H1 (cell line): ENCODE results near the gene CSGALNACT2. TPM values are rescaled to one million over a fixed set of nuclear protein-coding genes. Genes with fewer than 3 reads are reported as not detected.

Experiments used
- CTCF ChIA-PET: fragments of 300-600 bp; sonication (Branson Sonifier 250); formaldehyde crosslinking; loops from one replicate; lab custom pipeline; 2021; ENCODE audit not compliant: partially characterized antibody; lab: Charles Lee
- POLR2A ChIA-PET: fragments of 300-600 bp; sonication (Branson Sonifier 250); formaldehyde crosslinking; loops from one replicate; lab custom pipeline; 2021; ENCODE audit warnings: inconsistent platforms; ENCODE audit not compliant: partially characterized antibody; lab: Charles Lee
- DNase-seq, 2 experiments: peaks; one replicate each; pipeline versions ENCODE4 v3.0.0 to v3.0.0-alpha.2; 2010 to 2022; ENCODE audit warnings: low spot score in 2 of 2, low read depth in 1 of 2, mixed read lengths in 1 of 2
- FAIRE-seq: peaks from 2 replicates; lab custom pipeline; 2011; peaks lifted over from hg19 to GRCh38; lab: Jason Lieb, UNC
- H2AFZ ChIP-seq: 2 replicates; pipeline ENCODE4 v1.8.1; 2012; ENCODE audit warnings: low read length, inconsistent platforms
- H2AK5ac ChIP-seq: 2 replicates; pipeline ENCODE4 v1.6.1; 2013; ENCODE audit warnings: low read depth, low read length
- H2BK120ac ChIP-seq: replicated peaks from 2 replicates; pipeline ENCODE3; 2013; ENCODE audit warnings: low read depth, low read length, inconsistent platforms
- H2BK12ac ChIP-seq: 2 replicates; pipeline ENCODE4 v1.6.1; 2013; ENCODE audit warnings: low read depth, low read length
- H2BK15ac ChIP-seq: 2 replicates; pipeline ENCODE4 v1.6.1; 2013; ENCODE audit warnings: low read length
- H2BK20ac ChIP-seq: 2 replicates; pipeline ENCODE4 v1.6.1; 2013; ENCODE audit warnings: low read length
- H2BK5ac ChIP-seq: 2 replicates; pipeline ENCODE4 v1.6.1; 2013; ENCODE audit warnings: low read depth, low read length
- H3K14ac ChIP-seq: 2 replicates; pipeline ENCODE4 v1.6.1; 2013; ENCODE audit warnings: inconsistent platforms; ENCODE audit not compliant: insufficient read length
- H3K18ac ChIP-seq: 2 replicates; pipeline ENCODE4 v1.6.1; 2013; ENCODE audit warnings: low read length; ENCODE audit errors: extremely low read depth
- H3K23ac ChIP-seq: 2 replicates; pipeline ENCODE4 v1.6.1; 2013; ENCODE audit warnings: inconsistent platforms; ENCODE audit not compliant: insufficient read length
- H3K23me2 ChIP-seq: 2 replicates; pipeline ENCODE4 v1.6.1; 2013; ENCODE audit warnings: low read depth, low read length
- H3K27ac ChIP-seq: 2 replicates; pipeline ENCODE4 v1.6.1; 2011; ENCODE audit warnings: low read depth, low read length, inconsistent platforms
- H3K27me3 ChIP-seq, 4 experiments: replicated peaks in 1 of 4; 1 replicate in 1 of 4; 2 replicates in 3 of 4; pipeline versions ENCODE4 v1.6.1 to v1.8.1; 2011 to 2013; ENCODE audit warnings: low read length in 3 of 4, mild to moderate bottlenecking in 3 of 4, inconsistent platforms in 2 of 4, mixed read lengths in 2 of 4, moderate library complexity in 1 of 4; ENCODE audit not compliant: control insufficient read depth in 3 of 4, insufficient read depth in 3 of 4; ENCODE audit errors: extremely low read depth in 1 of 4
- H3K36me3 ChIP-seq, 4 experiments: 2 replicates each; pipeline versions ENCODE4 v1.6.1 to v1.8.1; 2011 to 2013; ENCODE audit warnings: mild to moderate bottlenecking in 4 of 4, low read length in 3 of 4, moderate library complexity in 2 of 4, control low read depth in 1 of 4, inconsistent platforms in 1 of 4; ENCODE audit not compliant: insufficient read depth in 4 of 4, control insufficient read depth in 2 of 4
- H3K4ac ChIP-seq: replicated peaks from 2 replicates; pipeline ENCODE3; 2013; ENCODE audit warnings: low read length, low read depth, mixed read lengths, inconsistent platforms; ENCODE audit not compliant: insufficient read length
- H3K4me1 ChIP-seq, 4 experiments: replicated peaks in 1 of 4; 1 replicate in 1 of 4; 2 replicates in 3 of 4; pipeline versions ENCODE4 v1.6.1 to v1.8.1; 2011 to 2013; ENCODE audit warnings: low read length in 3 of 4, inconsistent platforms in 2 of 4, mixed read lengths in 1 of 4; ENCODE audit not compliant: insufficient read depth in 4 of 4, control insufficient read depth in 3 of 4
- H3K4me2 ChIP-seq, 2 experiments: 2 replicates each; pipeline versions ENCODE4 v1.6.1 to v1.8.1; 2011 to 2013; ENCODE audit warnings: low read depth in 2 of 2, low read length in 2 of 2, control low read depth in 1 of 2, inconsistent platforms in 1 of 2, mild to moderate bottlenecking in 1 of 2; ENCODE audit not compliant: insufficient read depth in 1 of 2
- H3K4me3 ChIP-seq, 4 experiments: fragments of 200-600, 300-600 bp in 1 of 4; sonication (generic), shearing (Covaris generic), sonication (Bioruptor Twin) in 1 of 4; 2 replicates each; pipeline versions ENCODE4 v1.5.1 to v1.8.1; 2011 to 2016; ENCODE audit warnings: low read length in 4 of 4, low read depth in 3 of 4, control low read depth in 2 of 4, inconsistent platforms in 2 of 4, mild to moderate bottlenecking in 2 of 4, mixed read lengths in 1 of 4, moderate library complexity in 1 of 4; ENCODE audit not compliant: insufficient read depth in 2 of 4; ENCODE audit errors: extremely low read depth in 1 of 4
- H3K56ac ChIP-seq: replicated peaks from 2 replicates; pipeline ENCODE3; 2013; ENCODE audit warnings: low read depth, mild to moderate bottlenecking, mixed read lengths, low read length, inconsistent platforms; ENCODE audit not compliant: insufficient read length
- H3K79me1 ChIP-seq: 2 replicates; pipeline ENCODE4 v1.6.1; 2013; ENCODE audit warnings: low read depth, low read length, control low read depth
- H3K79me2 ChIP-seq, 2 experiments: 2 replicates each; pipeline versions ENCODE4 v1.6.1 to v1.8.1; 2012 to 2013; ENCODE audit warnings: low read length in 2 of 2, mild to moderate bottlenecking in 2 of 2, inconsistent platforms in 1 of 2; ENCODE audit not compliant: insufficient read depth in 2 of 2, control insufficient read depth in 1 of 2
- H3K9ac ChIP-seq, 4 experiments: replicated peaks in 1 of 4; 1 replicate in 1 of 4; 2 replicates in 3 of 4; pipeline versions ENCODE4 v1.6.1 to v1.8.1; 2011 to 2013; ENCODE audit warnings: low read depth in 3 of 4, low read length in 3 of 4, control low read depth in 2 of 4, mild to moderate bottlenecking in 2 of 4, moderate library complexity in 2 of 4, inconsistent platforms in 1 of 4; ENCODE audit errors: extremely low read depth in 1 of 4
- H3K9me3 ChIP-seq, 2 experiments: 2 replicates each; pipeline versions ENCODE4 v1.6.1 to v1.8.1; 2012 to 2013; ENCODE audit warnings: mild to moderate bottlenecking in 2 of 2, moderate library complexity in 2 of 2, control low read depth in 1 of 2, inconsistent platforms in 1 of 2, low read depth in 1 of 2, low read length in 1 of 2, mixed read lengths in 1 of 2; ENCODE audit not compliant: insufficient read depth in 2 of 2
- H4K20me1 ChIP-seq, 2 experiments: replicated peaks in 1 of 2; 2 replicates each; pipeline versions ENCODE3 to v1.8.1; 2011 to 2013; ENCODE audit warnings: inconsistent platforms in 2 of 2, low read length in 2 of 2, mild to moderate bottlenecking in 1 of 2; ENCODE audit not compliant: insufficient read depth in 2 of 2, control insufficient read depth in 1 of 2
- H4K5ac ChIP-seq: 2 replicates; pipeline ENCODE4 v1.6.1; 2013; ENCODE audit warnings: low read length, low read depth, mixed read lengths, inconsistent platforms; ENCODE audit not compliant: insufficient read length
- H4K8ac ChIP-seq: 2 replicates; pipeline ENCODE4 v1.8.0; 2013; ENCODE audit warnings: mild to moderate bottlenecking, moderate library complexity, low read length, inconsistent platforms; ENCODE audit not compliant: insufficient read depth; ENCODE audit errors: extremely low read depth
- H4K91ac ChIP-seq: replicated peaks from 2 replicates; pipeline ENCODE3; 2013; ENCODE audit warnings: low read length, mixed read lengths, inconsistent platforms; ENCODE audit not compliant: insufficient read length
- ATF2 ChIP-seq: IDR thresholded peaks from 2 replicates; pipeline ENCODE4 v1.6.1; 2012; ENCODE audit warnings: low read length, inconsistent platforms
- E2F6 ChIP-seq: IDR thresholded peaks from 2 replicates; pipeline ENCODE4 v1.6.1; 2012; ENCODE audit warnings: inconsistent platforms
- FOSL1 ChIP-seq: IDR thresholded peaks from 2 replicates; pipeline ENCODE4 v1.6.1; 2011; ENCODE audit warnings: mild to moderate bottlenecking, low read depth, low read length, moderate library complexity; ENCODE audit not compliant: insufficient read depth
- JUND ChIP-seq: IDR thresholded peaks from 2 replicates; pipeline ENCODE4 v1.6.1; 2011; ENCODE audit warnings: mild to moderate bottlenecking, improper control_type of control experiment, low read length
- KDM1A ChIP-seq: fragments of 200-600, 300-600 bp; sonication (generic); IDR thresholded peaks from 2 replicates; pipeline ENCODE4 v1.7.1; 2016; ENCODE audit warnings: mild to moderate bottlenecking, low read length, borderline replicate concordance
- POU5F1 ChIP-seq: IDR thresholded peaks from 2 replicates; pipeline ENCODE4 v1.6.1; 2011; ENCODE audit warnings: low read depth, mild to moderate bottlenecking, low read length, moderate library complexity
- TBP ChIP-seq: IDR thresholded peaks from 2 replicates; pipeline ENCODE4 v1.6.1; 2011; ENCODE audit warnings: low read depth, low read length, improper control_type of control experiment
- USF2 ChIP-seq: IDR thresholded peaks from 2 replicates; pipeline ENCODE4 v1.6.1; 2011; ENCODE audit warnings: low read length, improper control_type of control experiment
- WGBS, 2 experiments: shearing (Covaris generic) in 1 of 2; methylation state at CpG; one replicate each; pipeline versions ENCODE4 v1.1.6 to v1.1.7; 2013 to 2015; ENCODE audit warnings: low lambda C conversion rate in 2 of 2, mixed read lengths in 2 of 2, inconsistent platforms in 1 of 2, low coverage in 1 of 2, missing lambda C conversion rate in 1 of 2; ENCODE audit not compliant: insufficient replicate concordance in 2 of 2, insufficient coverage in 1 of 2, insufficient read length in 1 of 2; ENCODE audit errors: extremely low coverage in 1 of 2, missing lambda C conversion rate in 1 of 2; 5-methylcytosine and 5-hydroxymethylcytosine counted together
- polyA plus RNA-seq, 7 experiments: library from polyadenylated mRNA; depleted of rRNA in 3 of 7; stranded (reverse) in 5 of 7; unstranded in 2 of 7; fragments of >200 nt in 5 of 7; fragments of 200-250 nt in 2 of 7; gene quantifications; 1 replicate in 5 of 7; 2 replicates in 1 of 7; 4 replicates in 1 of 7; pipeline versions ENCODE4 v1.2.1 to v1.2.3, GENCODE V29; 2011 to 2013; ENCODE audit warnings: missing spikeins in 2 of 7, mixed read lengths in 2 of 7
- total RNA-seq: library from RNA; stranded (reverse); fragmentation: NEBNext Ultra II Directional; extraction: Animal tissue kit (Norgen Biotek cat#: 25700); gene quantifications from 2 replicates; pipeline ENCODE4 v1.2.1, GENCODE V29; 2021

Gene CSGALNACT2
- total and polyA plus RNA-seq, 2 of the 8 experiments (the other 6 are each of a cell fraction or from before 2014, with no cell fraction given): 2.6 to 5.3 TPM

- Histone ChIP-seq H3K4me3 (no peak overlapping the region), H3K36me3 (peaks cover 0 to 3% (median 0%) of the 10 kb centered on the region in 4 experiments; a peak in 1 of 8 replicates), H3K27me3 (peaks cover 14 to 28% (median 26%) of the 10 kb centered on the region in 4 experiments), H2AFZ (no peak overlapping the region), H3K79me1 (no peaks in the 10 kb centered on the region), H3K4ac (no peak overlapping the region), H3K14ac (no peak overlapping the region), H3K23ac (no peak overlapping the region), H2BK15ac (no peak overlapping the region), H2BK5ac (no peak overlapping the region), H2BK12ac (no peak overlapping the region), H3K18ac (no peak overlapping the region), H3K9me3 (no peaks in the 10 kb centered on the region), H4K91ac (no peak overlapping the region), H4K8ac (peak overlapping the region; percentile 36; the same call in 1 of the 2 replicates), H4K20me1 (peaks cover 0 to 3% of the 10 kb centered on the region in 2 experiments), H2AK5ac (no peak overlapping the region), H3K4me2 (no peak overlapping the region), H2BK20ac (no peak overlapping the region), H3K56ac (no peak overlapping the region), H4K5ac (no peak overlapping the region), H3K4me1 (peaks cover 0 to 12% (median 2%) of the 10 kb centered on the region in 4 experiments; a peak in 5 of 7 replicates), H2BK120ac (no peak overlapping the region), H3K79me2 (no peaks in the 10 kb centered on the region), H3K9ac (no peak overlapping the region), H3K23me2 (peaks cover 13% of the 10 kb centered on the region), H3K27ac (no peak overlapping the region)
- CTCF ChIA-PET: interaction anchor here (1.3 to 6.9 kb wide), 4 partner anchors 13 to 29 kb away, joined by 4 to 60 read pairs (median 15); no protein-coding TSS in a partner anchor
- WGBS, 2 experiments: 81% methylated on average over 18 of the region's 19 CpGs; no CpG with 5 or more reads in 1 of the 2 experiments
- DNase-seq (no peak), FAIRE-seq (no peak)
- POLR2A ChIA-PET: no interaction called here
- TF ChIP-seq ATF2 (no peak), USF2 (no peak), KDM1A (no peak), POU5F1 (no peak), JUND (no peak), FOSL1 (no peak), TBP (no peak), E2F6 (0 out of 2 replicates have a peak, but pooled peaks have one; percentile 31)
Measured at GRCh38 chr10:43233601-43234430, 95.6 kb downstream of the CSGALNACT2 start.
